Ovary (tissue), 3 donors: ENCODE measurements around the gene ETS1.

Experiments used
- POLR2A ChIP-seq: fragments of 450-650 bp; IDR thresholded peaks from one replicate; pipeline ENCODE4 v1.6.1; 2017; ENCODE audit warnings: antibody characterized with exemption, mild to moderate bottlenecking, moderate library complexity
- TF ChIP-seq, protein P1 (sequence below), 3 donors: fragments of 450-650 bp in 2 of 3; fragments of 200-600 bp in 1 of 3; IDR thresholded peaks; one replicate each; pipeline versions ENCODE4 v1.5.1 to v1.8.0; 2016 to 2022; ENCODE audit warnings: antibody characterized with exemption in 3 of 3, mild to moderate bottlenecking in 1 of 3
- donor health status: DM: no; HTN: no; CAD: no.

DNA sequence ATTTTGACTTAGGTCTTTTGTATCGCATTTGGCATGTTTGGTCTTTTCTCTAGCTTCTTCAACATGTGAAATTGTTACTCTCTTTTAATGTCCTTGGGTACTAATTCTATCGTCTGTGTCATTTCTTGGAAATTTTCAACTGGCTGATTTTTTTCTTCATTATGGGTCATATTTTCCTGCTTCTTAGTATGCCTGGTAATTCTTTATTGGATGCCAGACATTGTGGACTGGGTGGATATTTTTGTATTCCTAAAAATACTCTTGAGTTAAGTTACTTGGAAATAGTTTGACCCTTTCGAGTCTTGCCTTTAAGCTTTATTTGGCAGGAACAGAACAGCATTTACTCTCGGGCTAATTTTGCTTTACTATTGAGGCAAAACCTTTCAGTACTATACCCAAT is 140.1 kb downstream of the ETS1 start:
- TF ChIP-seq, protein P1, sequence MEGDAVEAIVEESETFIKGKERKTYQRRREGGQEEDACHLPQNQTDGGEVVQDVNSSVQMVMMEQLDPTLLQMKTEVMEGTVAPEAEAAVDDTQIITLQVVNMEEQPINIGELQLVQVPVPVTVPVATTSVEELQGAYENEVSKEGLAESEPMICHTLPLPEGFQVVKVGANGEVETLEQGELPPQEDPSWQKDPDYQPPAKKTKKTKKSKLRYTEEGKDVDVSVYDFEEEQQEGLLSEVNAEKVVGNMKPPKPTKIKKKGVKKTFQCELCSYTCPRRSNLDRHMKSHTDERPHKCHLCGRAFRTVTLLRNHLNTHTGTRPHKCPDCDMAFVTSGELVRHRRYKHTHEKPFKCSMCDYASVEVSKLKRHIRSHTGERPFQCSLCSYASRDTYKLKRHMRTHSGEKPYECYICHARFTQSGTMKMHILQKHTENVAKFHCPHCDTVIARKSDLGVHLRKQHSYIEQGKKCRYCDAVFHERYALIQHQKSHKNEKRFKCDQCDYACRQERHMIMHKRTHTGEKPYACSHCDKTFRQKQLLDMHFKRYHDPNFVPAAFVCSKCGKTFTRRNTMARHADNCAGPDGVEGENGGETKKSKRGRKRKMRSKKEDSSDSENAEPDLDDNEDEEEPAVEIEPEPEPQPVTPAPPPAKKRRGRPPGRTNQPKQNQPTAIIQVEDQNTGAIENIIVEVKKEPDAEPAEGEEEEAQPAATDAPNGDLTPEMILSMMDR (IDR thresholded peaks at IDR 0.05): no peak
- no peak for TF ChIP-seq POLR2A
